ENCODE measurements around the gene UBTD2.

The UBTD2 gene

DNA sequence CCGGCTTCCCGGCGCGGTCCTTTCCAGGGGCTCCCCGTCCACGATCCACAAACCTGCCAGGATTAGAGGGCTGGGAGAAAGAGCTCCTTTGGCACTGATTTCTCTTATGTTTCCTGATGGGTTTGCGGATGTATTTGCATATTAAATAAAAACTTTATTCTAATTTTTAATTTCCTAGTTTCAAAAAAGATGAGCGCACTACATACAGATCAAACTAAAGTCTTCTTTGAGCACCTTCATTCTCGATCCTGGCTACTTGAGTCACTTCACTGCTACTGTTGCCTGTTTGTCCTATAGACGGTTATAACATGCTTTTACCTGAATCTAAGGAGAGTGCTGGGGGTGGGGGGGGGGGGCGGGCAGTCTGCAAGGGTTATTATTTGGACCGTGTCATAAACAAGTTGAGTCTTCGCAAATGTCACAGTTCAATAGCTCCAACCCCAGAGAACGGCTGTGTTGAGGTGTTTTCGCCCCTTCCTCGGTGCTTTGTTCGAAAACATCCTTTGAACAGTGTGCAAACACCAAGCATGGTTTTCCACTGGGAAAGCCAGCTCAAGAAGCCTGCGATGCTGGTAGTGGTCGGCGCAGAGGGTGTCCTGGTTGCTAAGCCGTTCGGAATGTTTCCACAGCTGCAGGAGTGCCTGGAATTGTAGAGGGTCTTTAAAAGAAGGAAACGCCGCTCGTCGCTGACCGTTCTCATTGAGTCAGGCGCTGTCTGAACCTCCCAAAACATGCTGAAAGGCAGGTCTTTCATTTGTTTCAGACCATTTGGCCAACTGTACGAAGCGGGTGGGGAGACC, 94.5 kb downstream of the UBTD2 start:
- DNase-seq: no peak

DNA sequence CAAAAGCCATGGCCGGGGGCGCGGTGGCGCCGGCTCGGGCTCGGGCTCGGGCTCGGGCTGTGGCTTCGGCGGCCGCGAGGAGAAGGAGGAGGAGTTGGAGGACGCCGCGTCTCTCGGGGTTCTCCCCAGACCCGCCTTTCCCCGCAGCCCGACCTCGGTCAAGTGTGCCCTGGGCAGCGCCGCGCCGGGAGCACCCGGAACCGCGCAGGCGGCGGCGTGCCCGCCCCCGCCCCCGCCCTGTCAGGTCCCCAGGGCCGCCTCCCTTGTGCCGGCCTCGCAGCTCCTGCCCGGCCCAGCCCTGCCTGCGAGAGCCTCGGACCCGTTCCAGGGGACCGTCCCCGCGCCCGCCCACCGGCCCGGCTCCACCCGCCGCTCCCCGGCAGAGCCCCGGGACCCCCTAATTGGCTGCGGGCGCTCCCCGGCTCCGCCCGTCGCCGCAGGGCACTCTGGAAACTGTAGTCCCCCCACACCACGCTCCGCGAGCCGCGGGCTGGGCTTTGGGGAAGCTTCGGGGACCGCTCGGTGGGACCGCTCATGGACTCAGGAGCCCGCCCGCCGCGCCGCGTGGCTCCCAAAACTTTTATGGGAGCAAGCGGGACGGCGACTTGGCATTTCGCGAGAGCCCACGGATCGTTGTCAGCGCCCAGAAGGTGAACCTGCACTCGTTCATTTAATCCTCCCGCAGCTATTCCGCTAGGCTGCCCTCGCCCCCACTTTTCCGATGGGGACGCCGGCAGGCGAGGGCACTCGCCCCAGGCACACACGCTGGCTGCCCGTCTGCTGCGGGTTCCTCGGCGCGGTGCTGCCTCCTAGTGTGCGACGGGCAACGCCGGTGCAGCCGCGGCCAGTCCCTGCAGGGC, 95.3 kb downstream of the UBTD2 start, which contains the start of gene STK10:
Gene STK10 (minus strand): TSS at position 192 of the 860 bp plus-strand sequence. CDS start 182 bp downstream, at position 10.
- DNase-seq: peak; percentile 94

DNA sequence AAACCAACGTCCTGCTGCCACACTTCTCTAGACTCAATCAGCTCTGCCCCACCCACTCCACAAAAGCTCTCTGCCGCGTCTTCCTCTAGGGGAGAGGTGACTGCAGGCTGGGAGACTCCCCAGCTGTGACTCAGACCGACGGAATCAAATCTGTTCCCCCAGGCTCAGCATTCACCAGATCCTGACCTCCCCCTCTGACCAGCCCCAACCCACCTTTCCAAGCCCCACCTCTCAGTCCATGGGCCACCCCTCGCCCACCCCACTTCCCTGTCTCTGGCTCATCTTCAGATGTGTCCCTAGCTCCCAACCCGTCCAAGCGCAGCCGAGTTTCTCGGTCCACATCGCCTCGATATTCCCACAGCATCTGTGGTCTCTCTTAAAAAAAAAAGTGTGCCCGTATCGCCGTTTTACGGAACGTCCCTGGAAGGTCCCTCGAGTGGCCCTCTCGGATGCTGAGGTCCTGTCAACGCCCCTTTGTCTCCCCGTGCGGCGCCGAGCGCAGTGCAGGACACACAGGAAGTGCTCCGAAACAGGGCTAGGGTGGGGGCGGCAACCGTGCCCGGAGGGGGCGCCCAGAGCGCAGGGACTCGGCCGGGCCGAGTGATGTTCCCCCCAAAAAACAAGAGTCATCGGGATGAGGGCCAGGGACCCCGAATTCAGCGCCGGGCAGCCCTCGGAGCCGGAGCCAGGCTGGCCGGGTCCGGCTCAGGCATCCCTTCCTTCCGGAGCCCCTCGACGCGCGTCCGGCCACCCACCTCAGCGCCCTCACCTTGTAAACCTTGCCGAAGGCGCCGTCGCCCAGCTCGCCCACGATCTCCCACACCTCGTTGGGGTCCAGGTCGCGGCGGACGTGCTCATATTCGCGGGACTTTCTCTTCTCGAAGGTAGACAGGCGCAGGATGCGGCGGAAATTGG, 96.2 kb downstream of the UBTD2 start:
- peak; percentile 91 for DNase-seq

DNA sequence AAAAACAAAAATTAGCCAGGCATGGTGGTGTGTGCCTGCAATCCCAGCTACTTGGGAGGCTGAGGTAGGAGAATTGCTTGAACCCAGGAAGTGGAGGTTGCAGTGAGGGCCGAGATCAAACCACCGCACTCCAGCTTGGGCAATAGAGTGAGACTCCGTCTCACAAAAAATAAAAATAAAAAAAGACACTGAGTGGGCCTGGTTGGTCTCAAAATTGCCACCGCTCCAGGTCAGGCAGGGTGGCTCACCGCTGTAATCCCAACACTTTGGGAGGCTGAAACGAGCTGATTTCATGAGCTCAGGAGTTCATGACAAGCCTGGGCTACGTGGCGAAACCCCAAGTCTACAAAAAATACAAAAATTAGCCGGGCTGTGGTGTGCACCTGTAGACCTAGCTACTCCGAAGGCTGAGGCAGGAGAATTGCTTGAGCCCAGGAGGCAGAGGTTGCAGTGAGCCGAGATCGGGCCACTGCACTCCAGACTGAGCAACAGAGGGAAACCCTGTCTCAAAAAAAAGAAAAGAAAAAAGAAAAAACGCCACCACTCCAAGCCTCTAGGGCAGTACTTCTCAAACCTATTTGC, 97.4 kb downstream of the UBTD2 start:
- no peak for DNase-seq

DNA sequence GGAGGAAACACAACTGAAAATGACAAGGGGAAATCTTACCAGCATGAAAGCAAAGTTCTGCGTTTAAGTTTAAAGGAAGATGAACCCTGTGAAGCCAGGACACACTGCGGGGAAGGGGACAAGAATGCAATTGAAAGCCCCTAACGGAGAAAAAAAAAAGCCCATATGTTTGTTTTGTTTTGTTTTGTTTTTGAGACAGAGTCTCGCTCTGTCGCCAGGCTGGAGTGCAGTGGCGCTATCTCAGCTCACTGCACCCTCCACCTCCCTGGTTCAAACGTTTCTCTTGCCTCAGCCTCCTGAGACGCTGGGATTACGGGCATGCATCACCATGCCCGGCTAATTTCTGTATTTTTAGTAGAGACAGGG, 98.5 kb downstream of the UBTD2 start:
- DNase-seq: no peak

DNA sequence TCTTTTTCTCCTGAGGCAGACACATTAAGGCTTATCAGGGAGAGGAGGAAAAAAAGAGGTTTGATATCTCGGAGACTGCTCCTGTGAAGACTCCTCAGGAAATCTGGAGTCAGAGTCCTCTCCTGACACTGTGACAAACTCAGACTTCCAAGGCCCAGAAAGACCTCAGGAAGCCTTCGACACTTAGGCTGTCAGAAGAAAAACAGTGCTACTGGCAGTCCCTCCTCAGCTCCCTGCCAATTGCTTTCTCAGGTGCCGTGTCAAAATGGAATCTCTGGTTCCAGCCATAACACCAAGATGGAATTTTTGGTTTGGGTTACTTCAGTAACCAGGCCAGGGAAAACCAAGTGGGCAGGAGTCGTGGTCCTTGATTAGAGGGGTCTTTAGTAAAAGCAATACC, 99.7 kb downstream of the UBTD2 start:
- no peak for DNase-seq

DNA sequence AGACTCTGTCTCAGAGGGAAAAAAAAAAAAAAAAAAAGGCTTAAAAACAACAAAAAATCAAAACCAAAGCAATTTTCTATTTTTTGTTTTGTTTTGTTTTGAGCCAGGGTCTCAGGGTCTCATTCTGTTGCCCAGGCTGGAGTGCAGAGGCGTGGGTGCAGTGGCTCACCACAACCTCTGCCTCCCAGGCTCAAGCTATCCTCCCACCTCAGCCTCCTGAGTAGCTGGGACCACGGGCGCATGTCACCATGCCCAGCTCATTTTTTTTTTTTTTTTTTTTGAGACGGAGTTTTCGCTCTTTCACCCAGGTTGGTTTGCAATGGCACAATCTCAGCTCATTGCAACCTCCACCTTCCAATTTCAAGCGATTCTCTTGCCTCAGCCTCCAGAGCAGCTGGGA, 101.3 kb downstream of the UBTD2 start:
- DNase-seq: no peak

DNA sequence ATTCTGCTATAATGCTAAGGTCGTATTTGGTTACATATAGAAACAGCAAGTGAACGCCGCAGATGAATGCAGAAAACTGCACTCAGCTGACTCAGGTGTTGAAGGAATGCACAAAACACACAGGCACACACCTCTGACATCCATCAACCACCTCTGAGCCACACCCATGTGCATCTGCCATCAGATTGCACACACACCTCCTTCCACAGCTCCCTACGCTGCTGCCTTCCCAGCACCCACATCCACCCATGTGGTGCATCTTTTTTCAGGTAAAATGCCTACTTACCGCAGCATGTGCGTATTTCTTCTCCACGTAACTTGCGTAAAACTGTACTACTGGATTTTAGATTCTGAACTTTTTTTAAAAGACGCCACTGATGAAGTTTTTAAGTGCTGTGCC, 102.6 kb downstream of the UBTD2 start:
- DNase-seq: no peak

DNA sequence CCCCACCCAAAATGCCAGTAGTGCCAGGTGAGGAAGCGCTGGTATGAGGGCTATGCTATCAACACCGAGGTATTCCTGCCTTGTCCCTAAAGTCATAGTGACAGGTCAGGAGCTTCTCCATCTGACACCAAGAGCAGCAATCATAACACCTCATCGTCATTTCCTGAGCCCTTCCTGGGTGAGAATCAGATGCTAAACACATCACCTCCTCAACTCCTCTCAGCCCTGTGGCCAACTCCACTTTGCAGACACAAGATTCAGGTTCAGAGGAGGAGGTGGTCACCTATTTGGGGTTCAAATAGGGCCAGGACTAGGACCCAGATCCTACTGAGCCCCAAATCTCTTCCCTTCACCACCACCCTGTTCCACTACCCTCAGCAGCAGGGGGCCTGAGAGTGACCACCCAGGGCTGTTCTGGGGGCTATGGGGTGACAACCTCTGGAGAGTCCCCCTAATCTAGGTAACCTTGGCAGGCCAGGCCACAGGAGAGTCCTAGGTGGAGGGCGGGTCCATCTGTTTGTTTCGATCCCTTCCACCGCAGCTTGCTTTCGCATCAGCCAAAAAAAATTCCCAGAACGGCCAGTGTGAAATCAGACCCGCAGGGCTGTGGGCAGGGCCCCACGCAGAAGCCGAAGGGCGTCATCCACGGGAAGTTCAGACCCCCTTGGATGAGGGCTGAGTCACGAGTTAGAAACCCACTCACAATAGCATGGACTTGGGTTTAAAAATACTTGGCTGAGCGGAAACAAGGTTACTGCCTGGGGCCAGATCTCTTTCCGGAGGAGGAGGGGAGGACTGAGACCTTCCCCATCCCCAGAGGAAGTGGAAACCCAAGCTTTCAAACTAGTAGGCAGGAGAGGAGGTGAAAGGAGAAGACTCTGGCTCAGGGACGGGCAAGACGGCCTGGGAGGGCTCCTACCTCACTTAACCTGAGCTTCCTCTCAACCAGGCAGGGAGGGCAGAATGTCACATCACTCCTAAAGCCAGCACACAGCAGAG, 104.3 kb downstream of the UBTD2 start:
- peak; percentile 51 for DNase-seq

DNA sequence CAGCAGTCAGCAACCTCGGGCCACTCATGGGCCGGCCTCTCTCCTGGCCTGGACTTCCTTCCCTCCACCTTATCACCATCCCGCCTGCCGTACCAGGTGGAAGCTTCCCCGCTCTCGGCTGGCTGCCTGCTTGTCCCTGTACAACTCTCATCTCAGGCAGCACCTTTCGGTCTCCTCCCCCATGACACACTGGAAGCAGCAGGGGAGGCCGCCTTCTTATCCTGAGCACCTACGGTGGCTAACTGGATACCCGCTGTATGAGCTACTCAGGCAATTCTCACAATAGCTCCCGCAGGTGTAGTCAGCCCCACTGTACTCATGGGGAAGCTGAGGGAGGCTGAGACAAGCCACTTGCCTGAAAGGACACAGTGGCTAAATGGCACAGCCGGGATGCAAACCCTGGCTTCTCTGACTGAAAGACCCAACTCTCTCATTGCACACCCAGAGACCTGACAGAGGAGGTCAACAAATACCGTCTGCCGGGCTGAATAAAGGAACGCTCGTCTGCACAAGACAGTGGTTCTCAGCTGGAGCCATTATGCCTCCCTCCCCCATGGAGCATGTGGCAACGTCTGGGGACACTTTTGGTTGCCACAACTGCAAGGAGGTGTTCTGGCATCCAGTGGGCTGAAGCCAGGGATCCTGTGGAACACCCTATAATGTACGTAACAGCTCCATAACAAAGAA, 105.1 kb downstream of the UBTD2 start:
- DNase-seq: no peak

DNA sequence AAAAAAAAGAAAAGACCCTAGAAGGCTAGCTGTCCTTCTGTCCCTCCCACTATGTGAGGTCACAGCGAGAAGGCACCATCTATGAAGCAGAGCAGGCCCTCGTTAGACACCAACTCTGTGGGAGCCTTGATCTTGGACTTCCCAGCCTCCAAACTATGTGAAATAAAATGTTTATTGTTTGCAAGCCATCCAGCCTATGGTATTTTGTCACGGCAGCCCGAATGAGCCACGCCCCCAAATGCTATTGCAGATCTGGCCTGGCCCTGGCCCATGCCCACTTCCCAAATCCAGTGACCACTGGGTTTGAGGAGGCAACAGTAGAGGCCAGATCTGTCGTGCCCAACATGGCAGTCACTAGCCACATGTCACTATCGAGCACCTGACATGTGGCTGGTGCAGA, 106.4 kb downstream of the UBTD2 start:
- DNase-seq: no peak

DNA sequence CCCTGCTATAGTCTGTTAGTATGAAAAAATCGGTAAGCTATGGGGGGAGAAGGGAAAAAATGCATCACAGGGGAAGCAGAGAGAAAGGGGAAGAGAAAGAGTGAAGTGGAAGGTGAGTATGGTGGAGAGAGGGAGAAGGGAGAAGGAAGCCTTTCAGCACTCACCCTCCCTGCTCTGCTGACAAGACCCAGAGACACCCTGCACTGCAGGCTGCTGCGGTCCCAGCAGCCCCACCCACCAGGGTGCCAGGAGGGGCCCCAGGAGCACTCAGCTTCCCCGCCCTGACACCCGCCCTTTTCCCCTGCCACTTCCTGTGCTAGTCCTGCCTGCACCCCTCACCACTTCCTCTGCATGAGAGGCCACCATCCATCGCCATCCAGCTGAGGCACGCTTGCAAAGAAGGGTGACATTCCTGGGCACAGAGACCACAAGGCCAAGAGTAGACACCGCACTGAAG, 108.3 kb downstream of the UBTD2 start:
- DNase-seq: peak; percentile 21

DNA sequence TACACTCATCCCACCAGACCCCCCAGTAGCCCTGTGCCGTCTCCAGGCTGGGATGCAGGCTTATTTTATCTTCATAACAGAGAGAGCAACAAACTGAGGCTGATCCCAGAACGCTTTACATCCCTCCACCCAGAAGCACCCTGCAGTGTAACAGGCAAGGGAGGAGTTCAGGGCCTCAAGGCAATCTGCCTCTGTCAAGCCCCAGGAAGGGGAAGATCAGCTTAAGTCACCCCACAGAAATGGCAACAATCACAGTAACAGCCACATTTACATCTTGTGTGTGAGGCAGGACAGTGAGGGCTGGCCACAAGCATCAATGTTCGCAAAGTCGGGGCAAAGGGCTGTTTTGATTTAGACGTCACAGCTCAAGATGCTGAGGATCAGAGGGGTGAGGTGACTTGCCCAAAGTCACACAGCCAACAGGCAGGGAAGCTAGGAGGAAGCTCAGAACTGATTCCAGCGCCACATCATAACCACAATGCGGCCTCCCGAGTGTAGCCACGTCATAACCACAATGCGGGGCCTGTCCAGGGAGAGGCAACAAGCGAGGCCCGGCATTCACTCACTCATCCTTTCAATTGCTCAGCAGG, 109.9 kb downstream of the UBTD2 start:
- DNase-seq: peak; percentile 90

DNA sequence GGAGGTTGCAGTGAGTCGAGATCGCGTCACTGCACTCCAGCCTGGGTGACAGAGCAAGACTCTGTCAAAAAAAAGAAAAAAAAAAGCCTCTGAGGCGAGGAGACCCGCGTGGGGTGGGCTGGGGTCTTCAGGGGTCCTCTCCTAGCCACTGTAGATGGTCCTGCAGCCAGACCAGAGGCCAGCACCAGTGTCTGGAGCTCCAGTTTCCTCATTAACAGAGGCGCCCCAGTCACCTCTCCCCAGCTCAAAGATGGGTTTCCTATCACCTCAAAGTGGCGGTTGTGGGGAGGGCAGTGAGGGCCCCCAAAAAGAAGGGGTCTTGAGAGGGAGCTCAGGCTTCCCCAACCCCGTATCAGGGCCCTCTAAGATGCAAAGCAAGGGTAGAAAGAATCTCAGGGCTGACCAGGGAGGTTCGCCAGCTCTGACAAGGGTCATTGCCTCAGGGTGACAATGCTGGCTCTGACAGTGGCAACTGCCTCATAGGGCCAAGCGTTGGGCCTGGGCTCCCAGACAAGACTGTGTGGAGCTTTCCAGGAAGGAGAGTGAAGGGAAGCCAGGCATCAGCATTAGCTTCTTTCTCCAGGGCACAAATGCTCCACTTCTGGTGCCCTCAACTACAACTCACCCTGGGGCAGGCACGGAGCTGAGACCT, 110.5 kb downstream of the UBTD2 start:
- DNase-seq: peak; percentile 54

DNA sequence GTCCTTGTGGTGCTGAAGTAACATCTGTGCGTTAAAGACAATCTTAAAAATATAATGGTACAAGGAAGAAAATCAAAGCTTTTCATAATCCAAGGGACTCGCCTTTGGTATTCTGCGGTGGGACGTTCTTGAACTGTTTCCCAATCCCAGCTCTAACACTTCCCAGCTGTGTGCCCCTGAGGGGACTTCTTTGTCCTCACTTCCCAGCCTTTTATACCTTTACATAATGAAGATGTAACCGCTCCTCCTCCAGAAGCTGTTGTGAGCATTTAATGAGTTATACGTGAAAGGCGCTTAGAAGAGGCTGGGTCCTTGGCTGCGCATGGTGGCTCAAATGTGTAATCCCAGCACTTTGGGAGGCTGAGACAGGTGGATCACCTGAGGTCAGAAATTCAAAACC, 112.4 kb downstream of the UBTD2 start:
- no peak for DNase-seq

DNA sequence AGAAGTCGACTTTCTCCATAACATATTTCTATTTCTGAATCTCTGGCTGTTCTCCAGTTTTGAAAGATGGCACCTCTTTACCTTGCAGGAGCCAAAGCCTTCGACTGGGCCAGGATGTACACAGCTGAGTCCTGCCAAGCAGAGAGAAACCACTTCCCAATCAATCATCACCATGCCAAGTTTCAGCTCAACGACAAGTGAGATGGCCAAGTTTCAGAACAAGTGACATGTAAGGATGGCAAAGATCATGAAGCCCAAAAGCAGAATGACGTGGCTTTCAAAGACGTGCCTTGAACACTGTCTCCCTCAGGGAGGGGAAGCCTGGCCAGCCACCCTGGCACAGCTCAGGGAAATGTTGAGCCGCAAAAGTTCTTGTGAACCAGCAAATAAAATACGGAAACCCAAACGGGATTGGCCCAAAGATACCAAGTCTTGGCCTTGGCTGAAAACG, 113.3 kb downstream of the UBTD2 start:
- no peak for DNase-seq

DNA sequence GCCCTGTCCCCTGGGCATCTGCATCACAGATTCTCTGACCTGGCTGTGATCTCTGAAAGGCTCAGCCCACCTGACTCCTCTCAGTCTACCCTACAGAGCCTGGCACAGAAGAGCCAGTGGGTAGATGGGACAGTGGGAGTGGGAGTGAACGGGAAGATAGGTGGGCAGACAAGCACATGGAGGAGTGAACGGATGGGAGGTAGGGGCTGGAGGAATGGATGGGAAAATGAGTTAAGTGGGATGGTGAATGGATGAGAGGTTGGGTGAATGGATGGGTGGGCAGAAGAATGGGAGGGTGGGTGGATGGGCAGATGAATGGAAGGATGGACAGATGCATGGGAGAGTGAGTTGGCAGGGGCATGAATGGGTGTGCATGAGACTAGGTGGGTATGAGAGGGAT, 114.3 kb downstream of the UBTD2 start:
- no peak for DNase-seq

DNA sequence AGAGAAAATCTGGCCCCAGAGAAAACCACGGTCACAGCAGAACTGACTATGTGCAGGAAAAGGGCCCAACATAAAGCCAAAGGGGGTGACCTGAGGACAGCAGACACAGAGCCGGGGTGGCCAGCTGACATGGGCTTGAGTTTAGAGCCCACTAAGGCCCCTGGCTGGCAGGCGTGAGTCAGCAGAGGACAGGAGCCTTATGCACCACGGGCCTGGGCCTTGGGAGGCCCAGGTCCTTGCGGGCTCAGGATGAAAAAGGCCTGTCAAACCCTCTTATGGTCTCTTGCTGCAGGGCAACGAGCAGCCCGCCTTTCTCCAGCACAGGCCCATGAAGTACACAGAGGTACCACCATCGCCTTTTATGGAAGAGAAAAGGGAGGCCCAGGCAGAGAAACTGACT, 115.3 kb downstream of the UBTD2 start:
- no peak for DNase-seq

DNA sequence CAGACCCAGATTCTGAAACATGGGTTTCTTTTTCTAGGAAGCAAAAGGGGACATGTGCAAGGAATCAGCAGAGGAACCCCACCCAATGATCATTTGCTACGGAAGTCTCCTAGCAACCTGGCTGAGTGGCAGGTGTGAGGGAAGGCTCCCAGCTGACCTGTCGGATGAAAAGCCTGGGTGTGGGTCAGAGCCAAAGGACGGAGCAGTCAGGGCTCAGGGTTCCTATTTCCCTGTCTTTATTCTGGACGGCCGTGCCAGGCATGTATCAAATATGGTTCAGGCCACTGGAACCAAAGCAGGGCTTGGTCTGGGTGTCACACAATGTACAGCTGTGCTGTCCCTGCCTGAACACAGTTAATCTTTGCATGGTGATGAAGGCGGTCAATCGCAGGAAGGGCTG, 115.7 kb downstream of the UBTD2 start:
- DNase-seq: no peak

Measured in EL (cell line).